Activated CD4-positive, alpha-beta memory T cell treated with anti-CD3 and anti-CD28 coated beads, Interleukin-2, amount 10 ng/mL, durations not matched to agents 7 days and 5 days (primary cell): Measurements from ENCODE around the gene RPL32. TPM values are rescaled to one million over a fixed set of nuclear protein-coding genes. Genes with fewer than 3 reads are reported as not detected.
A peak's percentile ranks its signal among the peaks of the same experiment; 100 is the strongest.

Source experiments
- CTCF ChIA-PET: fragments of 350-600 bp; sonication (Branson Sonifier 250); formaldehyde crosslinking; loops from one replicate; lab custom pipeline; 2021; ENCODE audit warnings: antibody characterized with exemption, inconsistent platforms; lab: Charles Lee
- POLR2A ChIA-PET: fragments of 350-600 bp; sonication (Branson Sonifier 250); formaldehyde crosslinking; loops from one replicate; lab custom pipeline; 2021; ENCODE audit warnings: antibody characterized with exemption; lab: Charles Lee
- DNase-seq: peaks from one replicate; pipeline ENCODE4 v3.0.0-alpha.2; 2020
- H3K27ac Mint-ChIP-seq: one replicate; pipeline ENCODE4 v1.8.0; 2021; ENCODE audit warnings: mild to moderate bottlenecking, mixed read lengths
- H3K27me3 Mint-ChIP-seq: one replicate; pipeline ENCODE4 v1.8.0; 2021; ENCODE audit warnings: mixed read lengths
- H3K36me3 Mint-ChIP-seq: one replicate; pipeline ENCODE4 v1.8.0; 2021; ENCODE audit warnings: low read depth, mixed read lengths
- H3K4me1 Mint-ChIP-seq: one replicate; pipeline ENCODE4 v1.8.0; 2021; ENCODE audit warnings: mixed read lengths
- H3K4me3 Mint-ChIP-seq: one replicate; pipeline ENCODE4 v1.8.0; 2021; ENCODE audit warnings: mild to moderate bottlenecking, mixed read lengths
- H3K9me3 Mint-ChIP-seq: one replicate; pipeline ENCODE4 v1.8.0; 2021; ENCODE audit warnings: mixed read lengths
- total RNA-seq, 2 experiments: library from RNA; stranded (reverse); gene quantifications; one replicate each; pipeline ENCODE4 v1.2.3, GENCODE V29; 2021

The RPL32 gene
- total RNA-seq, 2 experiments from 2014 or later, result 1,634 to 1,730 TPM

DNA sequence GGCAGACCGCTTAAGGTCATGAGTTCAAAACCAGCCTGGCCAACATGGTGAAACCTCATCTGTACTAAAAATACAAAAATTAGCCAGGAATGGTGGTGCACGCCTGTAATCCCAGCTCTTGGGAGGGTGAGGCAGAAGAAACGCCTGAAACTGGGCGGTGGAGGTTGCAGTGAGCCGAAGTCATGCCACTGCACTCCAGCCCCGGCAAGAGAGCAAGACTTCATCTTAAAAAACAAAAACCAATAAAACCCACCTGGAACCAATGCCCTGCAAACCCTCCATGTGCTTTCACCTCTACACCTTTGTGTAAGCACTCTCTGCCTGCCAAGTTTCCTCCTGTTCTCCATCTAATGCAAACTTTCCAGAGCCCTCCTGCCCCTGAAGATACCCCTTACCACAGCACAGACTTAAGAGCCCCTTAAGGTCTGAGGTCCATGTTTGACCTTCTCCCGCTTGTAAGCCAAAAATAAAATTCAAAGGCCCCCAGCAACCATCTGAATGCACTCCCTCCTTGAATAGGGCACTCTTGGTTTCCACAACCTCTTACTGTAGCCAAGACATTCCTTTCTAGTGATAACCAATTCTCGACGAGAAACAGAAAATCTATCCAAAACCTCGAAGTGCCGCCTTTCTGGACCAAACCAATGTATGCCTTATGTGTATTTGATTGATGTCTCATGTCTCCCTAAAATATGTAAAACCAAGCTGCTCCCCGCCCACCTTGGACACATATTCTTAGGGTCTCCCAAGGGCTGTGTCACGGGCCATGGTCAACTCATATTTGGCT lies 3.0 kb downstream of the RPL32 start:
- ChIA-PET POLR2A (interaction anchor here (1.6 kb wide), 1 partner anchor 21 kb away, joined by 4 read pairs; no protein-coding TSS in a partner anchor), CTCF (interaction anchor here (1.8 kb wide), 1 partner anchor 15 kb away, joined by 4 read pairs; no protein-coding TSS in a partner anchor)
- H3K27me3 Mint-ChIP-seq, result no peaks in the 10 kb centered on the region
- H3K4me3 Mint-ChIP-seq, result peak overlapping the region; percentile 97
- H3K9me3 Mint-ChIP-seq, result no peaks in the 10 kb centered on the region
- H3K27ac Mint-ChIP-seq, result peak overlapping the region; percentile 63
- peaks cover 46% of the 10 kb centered on the region for H3K4me1 Mint-ChIP-seq
- H3K36me3 Mint-ChIP-seq, result peaks cover 76% of the 10 kb centered on the region
- DNase-seq, result no peak

DNA sequence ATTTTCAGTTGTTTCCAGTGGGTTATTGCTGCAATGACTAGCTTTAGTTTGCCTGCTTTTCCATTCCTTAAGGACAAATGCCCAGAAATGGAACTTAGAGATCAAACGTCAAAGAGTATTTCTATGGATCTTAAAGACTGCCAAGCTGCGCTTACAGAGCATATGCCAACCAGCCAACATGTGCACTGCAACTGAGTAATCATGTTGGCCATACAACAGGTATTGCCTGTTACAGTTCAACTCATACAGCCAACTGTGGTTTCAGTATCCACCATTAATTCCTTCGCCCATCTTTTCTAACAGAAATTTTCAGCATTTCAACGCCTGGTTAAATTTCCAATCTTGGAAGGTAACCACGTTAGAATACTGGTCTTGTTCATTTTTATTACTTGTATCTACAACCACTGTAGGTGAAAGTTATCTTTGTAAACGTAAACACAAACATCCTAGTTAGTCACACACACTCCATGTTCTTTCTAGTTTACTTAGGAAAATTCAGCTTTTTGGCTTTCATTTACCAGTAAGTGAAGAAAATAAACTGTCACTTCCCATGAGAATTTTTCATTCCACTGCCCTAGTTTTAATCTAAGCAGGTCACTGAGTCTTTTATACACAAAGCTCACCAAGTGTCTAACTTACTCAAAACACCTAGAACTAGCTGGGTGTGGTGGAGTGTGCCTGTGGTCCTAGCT lies 3.9 kb downstream of the RPL32 start:
- ChIA-PET POLR2A (interaction anchor here (1.6 kb wide), 1 partner anchor 20 kb away, joined by 4 read pairs; no protein-coding TSS in a partner anchor), CTCF (interaction anchor here (1.1 to 1.8 kb wide), 2 partner anchors 14 to 27 kb away, joined by 3 to 4 read pairs; no protein-coding TSS in a partner anchor)
- Mint-ChIP-seq H3K9me3 (no peaks in the 10 kb centered on the region), H3K36me3 (peaks cover 85% of the 10 kb centered on the region), H3K4me3 (no peak overlapping the region), H3K27ac (no peak overlapping the region), H3K4me1 (peaks cover 46% of the 10 kb centered on the region), H3K27me3 (no peaks in the 10 kb centered on the region)
- DNase-seq, result no peak

DNA sequence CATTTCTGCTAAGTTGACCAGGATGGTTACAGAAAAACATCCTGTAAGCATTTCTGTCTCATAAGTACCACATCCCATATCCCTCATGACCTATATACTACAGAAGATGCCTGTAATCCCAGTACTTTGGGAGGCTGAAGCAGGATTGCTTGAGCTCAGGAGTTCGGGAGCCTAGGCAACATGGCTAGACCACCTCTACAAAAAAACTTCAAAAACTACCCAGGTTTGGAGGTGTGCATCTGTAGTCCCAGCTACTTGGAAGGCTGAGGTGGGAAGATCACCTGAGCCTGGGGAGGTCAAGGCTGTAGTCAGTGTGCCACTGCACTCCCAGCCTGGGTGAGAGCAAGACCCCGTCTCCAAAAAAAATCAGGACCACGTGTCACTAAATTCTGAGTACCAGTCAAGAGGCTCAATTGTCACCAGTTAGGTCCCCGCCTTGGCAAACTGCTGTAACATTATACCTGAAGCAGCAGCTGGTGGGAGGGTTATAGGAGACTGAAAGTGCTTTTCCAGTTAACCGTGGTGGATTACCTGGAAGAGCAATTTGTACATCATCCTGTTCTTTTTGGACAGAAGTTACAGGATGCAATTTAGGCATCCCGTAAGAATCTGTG lies 6.2 kb downstream of the RPL32 start:
- ChIA-PET POLR2A (interaction anchor here (1.3 kb wide), 1 partner anchor 13 kb away, joined by 4 read pairs; no protein-coding TSS in a partner anchor), CTCF (no interaction called here)
- H3K4me3 Mint-ChIP-seq, result no peak overlapping the region

DNA sequence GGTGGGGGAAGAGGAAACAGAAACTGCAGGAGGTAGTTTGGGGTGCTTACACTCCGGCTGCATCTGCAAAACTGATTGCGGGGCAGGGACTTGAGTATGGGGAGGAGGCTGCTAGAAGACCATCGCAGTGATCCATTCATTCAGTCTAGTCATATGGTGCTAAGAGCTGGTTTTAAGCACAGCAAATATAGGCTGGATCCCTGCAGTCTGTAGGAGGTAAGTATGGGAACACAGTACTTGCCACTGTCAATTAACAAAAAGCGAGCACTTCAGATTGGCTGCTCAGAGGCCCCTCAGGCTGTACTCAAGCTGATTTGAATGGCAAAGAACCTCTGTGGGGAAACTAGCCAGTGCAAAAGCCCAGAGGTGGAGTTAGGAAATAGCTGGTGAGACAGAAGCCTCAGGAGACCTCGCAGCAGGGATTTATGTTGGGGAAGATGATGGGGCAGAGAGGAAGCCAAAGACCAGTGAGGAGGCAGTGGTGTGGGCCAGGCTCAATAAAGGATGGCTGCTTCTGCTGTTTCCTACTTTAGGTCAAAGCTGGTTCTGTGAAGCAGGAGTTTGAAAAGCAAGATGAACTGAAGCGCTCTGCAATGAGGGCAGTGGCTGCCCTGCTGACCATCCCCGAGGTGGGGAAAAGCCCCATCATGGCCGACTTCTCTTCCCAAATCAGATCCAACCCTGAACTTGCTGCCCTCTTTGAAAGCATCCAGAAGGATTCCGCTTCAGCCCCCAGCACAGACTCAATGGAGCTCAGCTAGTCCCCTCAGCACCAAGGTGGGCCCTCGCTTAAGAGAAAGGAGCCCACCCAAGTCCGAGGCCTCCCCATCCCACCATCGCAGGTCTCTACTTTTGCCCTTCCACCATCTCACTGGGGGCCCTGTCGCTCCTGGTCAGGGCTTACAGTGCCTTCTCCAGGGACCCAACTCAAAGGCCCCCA lies 7.9 kb downstream of the RPL32 start:
- Mint-ChIP-seq H3K27me3 (no peaks in the 10 kb centered on the region), H3K9me3 (no peaks in the 10 kb centered on the region), H3K36me3 (peaks cover 72% of the 10 kb centered on the region), H3K4me1 (peaks cover 18% of the 10 kb centered on the region), H3K4me3 (no peak overlapping the region), H3K27ac (no peak overlapping the region)
- CTCF ChIA-PET, result interaction anchor here (0.7 to 3.4 kb wide), 3 partner anchors 8 to 47 kb away, joined by 3 to 19 read pairs (median 4); partner anchors contain the start of gene RPL32
- no peak for DNase-seq
- POLR2A ChIA-PET, result interaction anchor here (1.0 to 2.7 kb wide), 5 partner anchors 8 to 24 kb away, joined by 3 to 17 read pairs (median 4); partner anchors contain the start of gene RPL32

More for the DNA sequence above, 6.2 kb downstream of the RPL32 start:
- Mint-ChIP-seq H3K27me3 (no peaks in the 10 kb centered on the region), H3K9me3 (no peaks in the 10 kb centered on the region), H3K36me3 (peaks cover 89% of the 10 kb centered on the region), H3K27ac (no peak overlapping the region), H3K4me1 (peaks cover 35% of the 10 kb centered on the region)
- no peak for DNase-seq

DNA sequence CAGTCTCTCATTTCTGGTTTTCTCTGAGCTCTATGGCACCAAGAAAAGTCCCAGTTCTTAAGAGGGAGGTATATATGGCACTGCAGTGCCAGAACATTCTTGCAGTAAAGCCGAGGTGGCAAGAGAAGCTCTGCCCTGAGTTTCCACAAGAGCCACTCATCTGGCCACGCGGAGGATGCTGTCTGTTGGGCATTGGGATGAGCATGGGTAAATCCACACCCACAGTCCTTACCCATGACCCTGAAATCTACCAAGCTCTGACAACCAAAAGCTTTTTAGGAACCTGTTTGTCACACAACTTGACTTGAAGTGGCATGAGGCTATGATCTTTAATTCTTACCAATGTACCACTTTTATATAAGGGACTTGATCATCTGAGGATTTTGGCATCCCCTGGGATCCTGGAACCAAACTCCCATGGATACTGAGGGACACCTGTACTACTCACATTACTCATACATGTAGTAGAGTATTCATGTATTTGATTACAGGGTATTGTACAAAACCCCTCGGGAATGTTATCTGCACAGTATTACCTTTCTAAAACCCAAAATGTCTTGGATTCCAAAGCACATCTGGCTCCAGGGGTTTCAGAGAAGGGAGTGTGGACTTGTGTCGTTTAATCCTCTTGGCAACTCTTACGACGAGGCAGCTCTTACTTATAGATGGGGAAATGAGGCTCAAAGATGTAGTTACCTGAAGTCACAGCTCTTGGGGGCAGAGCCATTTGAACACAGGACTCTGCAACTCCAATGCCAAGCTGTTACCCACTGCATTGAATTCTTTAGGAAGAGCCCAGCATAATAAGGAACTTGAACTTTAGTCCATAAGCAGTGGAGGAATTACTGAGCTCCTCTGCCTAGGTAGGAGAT lies 8.8 kb downstream of the RPL32 start:
- DNase-seq, result no peak
- H3K36me3 Mint-ChIP-seq, result peaks cover 63% of the 10 kb centered on the region
- no peak overlapping the region for H3K4me3 Mint-ChIP-seq
- POLR2A ChIA-PET, result interaction anchor here (1.0 to 2.7 kb wide), 5 partner anchors 9 to 23 kb away, joined by 3 to 17 read pairs (median 4); partner anchors contain the start of gene RPL32
- H3K27me3 Mint-ChIP-seq, result no peaks in the 10 kb centered on the region
- H3K27ac Mint-ChIP-seq, result no peak overlapping the region
- CTCF ChIA-PET, result interaction anchor here (0.7 to 3.4 kb wide), 4 partner anchors 9 to 46 kb away, joined by 3 to 19 read pairs (median 4); partner anchors contain the start of gene RPL32
- H3K4me1 Mint-ChIP-seq, result peaks cover 9% of the 10 kb centered on the region
- H3K9me3 Mint-ChIP-seq, result no peaks in the 10 kb centered on the region

DNA sequence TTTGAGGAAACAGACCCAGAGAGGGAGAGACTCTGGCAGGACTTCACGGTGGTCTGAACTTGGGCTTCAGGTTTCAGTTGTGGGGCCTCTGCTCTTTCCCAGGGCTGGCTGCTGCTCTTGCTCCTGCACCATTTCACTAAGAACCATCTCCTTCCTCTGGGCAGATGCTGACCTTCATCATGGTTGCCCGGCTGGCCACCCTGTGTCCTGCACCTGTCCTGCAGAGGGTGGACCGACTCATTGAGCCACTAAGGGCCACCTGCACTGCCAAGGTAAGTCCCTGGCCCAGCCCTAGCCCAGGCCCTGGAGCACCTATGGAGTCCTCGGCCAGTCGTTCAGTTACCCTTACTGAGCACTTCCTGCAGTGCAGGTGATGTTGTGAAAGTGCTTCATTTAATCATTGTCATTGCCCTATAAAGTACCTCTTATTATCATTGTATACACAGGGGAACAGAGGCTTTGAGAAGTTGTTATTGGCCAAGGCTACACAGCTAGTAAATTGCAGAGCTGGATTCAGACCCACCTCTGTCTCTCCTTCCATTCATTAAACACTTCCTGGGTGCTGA lies 10.0 kb downstream of the RPL32 start:
- Mint-ChIP-seq H3K27ac (no peak overlapping the region), H3K9me3 (no peaks in the 10 kb centered on the region), H3K4me3 (no peak overlapping the region), H3K36me3 (peaks cover 53% of the 10 kb centered on the region), H3K4me1 (no peaks in the 10 kb centered on the region), H3K27me3 (no peaks in the 10 kb centered on the region)
- ChIA-PET POLR2A (interaction anchor here (2.7 kb wide), 1 partner anchor 10 kb away, joined by 17 read pairs; the partner anchor contains the start of gene RPL32), CTCF (interaction anchor here (1.1 to 3.4 kb wide), 2 partner anchors 10 to 21 kb away, joined by 4 to 19 read pairs; partner anchors contain the start of gene RPL32)
- no peak for DNase-seq

DNA sequence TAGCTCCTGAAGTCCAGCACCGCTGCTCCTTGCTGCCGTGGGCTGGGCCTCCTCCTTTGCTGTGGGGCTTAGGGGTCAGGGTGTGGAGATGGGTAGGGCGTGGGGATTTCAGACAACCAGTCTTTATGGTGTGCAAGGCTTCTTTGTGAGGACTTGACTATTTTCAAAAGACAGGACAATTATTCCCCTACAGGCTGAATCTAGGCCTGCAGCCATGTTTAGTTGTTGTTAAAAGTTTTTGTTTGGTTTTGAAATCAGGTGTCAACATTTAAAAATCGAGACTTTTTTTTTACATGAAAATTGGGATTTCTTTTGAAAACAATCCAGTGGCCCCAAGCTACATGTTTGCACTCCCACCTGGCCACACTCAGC lies 10.6 kb downstream of the RPL32 start:
- Mint-ChIP-seq H3K27ac (no peak overlapping the region), H3K36me3 (peaks cover 46% of the 10 kb centered on the region), H3K4me1 (no peaks in the 10 kb centered on the region), H3K27me3 (no peaks in the 10 kb centered on the region), H3K9me3 (no peaks in the 10 kb centered on the region), H3K4me3 (no peak overlapping the region)
- DNase-seq, result no peak
- ChIA-PET POLR2A (interaction anchor here (1.3 kb wide), 1 partner anchor 9 kb away, joined by 3 read pairs; no protein-coding TSS in a partner anchor), CTCF (interaction anchor here (3.4 kb wide), 1 partner anchor 11 kb away, joined by 19 read pairs; the partner anchor contains the start of gene RPL32)

DNA sequence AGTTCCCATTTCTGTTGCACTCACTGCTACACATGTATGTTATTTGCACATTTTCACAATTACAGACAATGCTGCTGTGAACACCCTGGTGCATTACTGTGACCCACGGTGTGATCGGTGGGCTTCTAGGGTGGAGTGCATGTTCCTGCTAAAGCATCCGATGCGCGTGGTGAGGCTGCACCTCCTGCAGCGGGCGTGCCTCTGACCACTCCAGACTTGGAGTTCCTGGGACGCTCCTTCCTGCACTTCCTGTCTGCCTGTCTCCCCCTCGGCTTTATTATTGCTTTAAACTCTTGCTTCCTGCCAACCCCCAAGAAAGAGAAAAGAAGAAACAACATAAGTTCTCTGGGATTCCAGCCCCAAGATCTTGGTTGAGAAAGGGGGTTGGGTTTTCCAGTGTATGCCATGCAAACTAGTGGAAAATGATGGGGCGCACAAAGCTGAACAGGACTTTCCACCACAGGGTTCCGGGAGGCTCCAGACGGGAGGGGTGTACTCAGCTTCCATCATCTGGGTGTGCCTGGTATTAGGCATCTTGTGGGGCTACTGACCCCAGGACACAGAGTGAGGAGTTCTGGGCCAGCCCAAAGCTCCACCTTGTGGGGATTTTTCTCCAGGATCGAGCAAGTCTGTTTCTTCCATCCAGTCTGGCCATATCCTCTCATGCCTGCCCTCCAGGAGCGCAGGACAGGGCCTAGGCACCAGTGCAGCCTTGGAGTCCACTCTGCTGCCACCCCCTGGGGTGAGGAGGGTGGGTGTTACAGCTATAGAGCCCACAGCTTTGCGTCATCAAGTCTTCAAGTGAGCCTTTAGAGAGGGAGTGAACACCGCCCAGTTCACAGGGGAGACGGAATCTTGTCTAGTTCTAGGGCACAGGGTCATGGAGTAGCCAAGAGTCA lies 11.2 kb downstream of the RPL32 start:
- Mint-ChIP-seq H3K27ac (no peak overlapping the region), H3K27me3 (no peaks in the 10 kb centered on the region), H3K4me3 (no peak overlapping the region), H3K4me1 (no peaks in the 10 kb centered on the region), H3K36me3 (peaks cover 40% of the 10 kb centered on the region), H3K9me3 (no peaks in the 10 kb centered on the region)
- DNase-seq, result no peak
- POLR2A ChIA-PET, result interaction anchor here (1.3 kb wide), 1 partner anchor 10 kb away, joined by 3 read pairs; no protein-coding TSS in a partner anchor
- CTCF ChIA-PET, result interaction anchor here (1.0 to 3.4 kb wide), 2 partner anchors 12 to 20 kb away, joined by 3 to 19 read pairs; partner anchors contain the start of gene RPL32

DNA sequence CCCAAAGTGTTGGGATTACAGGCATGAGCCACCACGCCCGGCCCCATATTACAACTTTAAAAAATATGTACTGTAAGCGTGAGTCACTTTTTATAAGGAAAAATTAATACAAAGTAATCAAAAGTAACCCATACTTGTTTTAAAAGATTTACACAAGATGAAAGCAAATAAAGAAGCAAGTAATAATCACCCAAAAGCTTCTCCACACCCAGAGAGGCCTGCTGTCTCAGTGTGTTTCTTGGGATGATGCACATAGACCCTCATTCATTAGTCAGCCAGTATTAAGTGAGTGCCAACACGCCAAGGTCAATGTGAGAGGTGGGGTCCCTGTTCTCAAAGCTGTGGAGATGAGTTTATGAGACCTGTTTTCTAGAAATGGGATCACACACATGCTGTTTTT lies 12.0 kb downstream of the RPL32 start:
- CTCF ChIA-PET, result interaction anchor here (1.0 kb wide), 1 partner anchor 19 kb away, joined by 3 read pairs; no protein-coding TSS in a partner anchor
- Mint-ChIP-seq H3K4me1 (no peaks in the 10 kb centered on the region), H3K9me3 (no peaks in the 10 kb centered on the region)

DNA sequence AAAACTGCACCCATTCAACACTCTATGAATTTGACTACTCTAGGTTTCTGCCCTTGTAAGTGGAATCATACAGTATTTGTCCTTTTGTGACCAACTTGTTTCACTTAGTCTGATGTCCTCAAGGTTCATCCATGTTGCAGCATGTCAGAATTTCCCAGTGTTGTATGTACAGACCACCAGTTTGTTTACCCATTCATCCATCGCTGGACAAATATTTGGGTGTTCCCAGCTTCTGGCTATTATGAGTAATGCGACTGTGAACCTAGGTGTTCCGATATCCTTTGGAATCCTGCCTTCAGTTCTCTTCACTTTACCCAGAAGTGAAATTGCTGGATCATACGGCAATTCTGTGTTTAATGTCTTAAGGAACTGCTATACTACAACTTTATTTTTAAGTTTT lies 12.6 kb downstream of the RPL32 start:
- POLR2A ChIA-PET, result interaction anchor here (1.4 kb wide), 1 partner anchor 13 kb away, joined by 4 read pairs; the partner anchor contains the start of gene RPL32
- DNase-seq, result no peak
- peaks cover 27% of the 10 kb centered on the region for H3K36me3 Mint-ChIP-seq
- no peaks in the 10 kb centered on the region for H3K9me3 Mint-ChIP-seq
- CTCF ChIA-PET, result interaction anchor here (2.8 kb wide), 1 partner anchor 19 kb away, joined by 16 read pairs; no protein-coding TSS in a partner anchor
- no peaks in the 10 kb centered on the region for H3K4me1 Mint-ChIP-seq
- no peak overlapping the region for H3K27ac Mint-ChIP-seq
- H3K27me3 Mint-ChIP-seq, result no peaks in the 10 kb centered on the region
- no peak overlapping the region for H3K4me3 Mint-ChIP-seq

More for the DNA sequence above, 12.0 kb downstream of the RPL32 start:
- H3K27me3 Mint-ChIP-seq, result no peaks in the 10 kb centered on the region
- DNase-seq, result no peak
- peaks cover 34% of the 10 kb centered on the region for H3K36me3 Mint-ChIP-seq
- H3K27ac Mint-ChIP-seq, result no peak overlapping the region
- no peak overlapping the region for H3K4me3 Mint-ChIP-seq
- POLR2A ChIA-PET, result interaction anchor here (1.3 kb wide), 1 partner anchor 10 kb away, joined by 3 read pairs; no protein-coding TSS in a partner anchor
